Measurements from ENCODE around the gene ZBTB47. TPM values are rescaled to one million over a fixed set of nuclear protein-coding genes. Genes with fewer than 3 reads are reported as not detected.
A peak's percentile ranks its signal among the peaks of the same experiment; 100 is the strongest.

Gene ZBTB47
- total RNA-seq, 1 donor from 2014 or later, result 118 TPM

DNA sequence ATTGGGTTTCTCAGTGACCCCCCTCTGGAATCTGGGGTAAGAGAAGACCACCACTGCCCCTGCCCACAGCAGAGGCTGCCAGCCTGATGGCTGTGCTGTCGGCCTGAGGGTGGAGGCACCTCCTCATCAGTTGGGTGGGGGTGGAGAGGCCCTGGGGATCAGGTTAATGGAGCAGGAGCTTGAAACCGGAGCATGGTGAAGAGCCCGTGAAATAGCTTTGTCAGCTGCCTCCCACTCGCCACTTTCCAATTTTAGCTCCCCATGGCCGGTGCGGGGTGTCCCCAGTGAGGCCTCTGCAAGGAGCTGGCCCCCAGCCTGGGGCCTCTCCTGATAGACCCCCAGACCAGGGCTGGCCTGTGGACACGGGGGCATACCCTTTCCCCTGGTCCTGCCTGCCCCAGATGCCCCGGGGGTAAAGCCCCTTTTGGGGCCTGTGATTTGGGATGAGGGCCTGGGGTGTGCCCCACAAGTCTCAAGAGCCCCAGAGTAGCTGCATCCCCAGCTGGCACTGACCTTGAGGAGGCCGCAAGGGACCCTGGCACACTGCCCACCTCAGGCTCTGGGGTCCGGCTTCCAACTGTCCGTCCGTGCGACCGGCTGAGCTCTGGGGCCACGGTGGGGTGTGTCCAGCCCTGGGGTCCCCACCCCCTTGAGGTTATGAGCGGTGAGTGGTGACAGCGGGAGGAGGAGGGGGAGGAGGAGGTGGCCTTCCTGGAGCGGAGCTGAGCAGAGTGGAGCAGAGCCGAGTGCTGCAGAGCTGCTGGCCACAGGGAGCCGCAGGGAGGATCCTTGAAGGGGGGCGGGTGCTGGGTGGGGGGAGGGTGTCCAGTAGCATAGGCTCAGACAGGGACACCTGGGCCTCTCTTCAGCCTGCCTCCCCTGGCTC lies 48.8 kb downstream of the ZBTB47 start, which contains the start of gene HHATL:
Gene HHATL, minus strand, starts transcription at position 733 of the 886 bp plus-strand sequence. CDS start 1,972 bp downstream, outside the sequence.
- peaks cover 13% of the 10 kb centered on the region for H3K27me3 ChIP-seq (ENCODE audit: low read depth)
- no peaks in the 10 kb centered on the region for H3K36me3 ChIP-seq
- peak within 1 kb of the TSS; percentile 98 for H3K27ac ChIP-seq (replicated peaks)
- peak within 1 kb of the TSS; percentile 67 for H3K4me3 ChIP-seq
- intact Hi-C loops (cut with micrococcal nuclease), result no loop called here
- no peaks in the 10 kb centered on the region for H3K9me3 ChIP-seq (replicated peaks)
- TF ChIP-seq CTCF (IDR thresholded peaks at IDR 0.05; ENCODE audit: borderline replicate concordance), result no peak
- peak; percentile 81 for DNase-seq
- peaks cover 65% of the 10 kb centered on the region for H3K4me1 ChIP-seq

GRCh38 chr3:42702982-42703694 lies 49.6 kb downstream of the ZBTB47 start:
- TF ChIP-seq CTCF (IDR thresholded peaks at IDR 0.05; ENCODE audit: borderline replicate concordance), result no peak
- Histone ChIP-seq H3K9me3 (replicated peaks) (no peaks in the 10 kb centered on the region), H3K4me3 (peak overlapping the region; percentile 36), H3K4me1 (peaks cover 57% of the 10 kb centered on the region), H3K36me3 (no peaks in the 10 kb centered on the region), H3K27me3 (ENCODE audit: low read depth) (peaks cover 13% of the 10 kb centered on the region), H3K27ac (replicated peaks) (peak overlapping the region; percentile 98)
- no peak for DNase-seq
- intact Hi-C loops (cut with micrococcal nuclease), result no loop called here

- DNase-seq, result no peak
- Histone ChIP-seq H3K4me1 (peaks cover 52% of the 10 kb centered on the region), H3K27ac (replicated peaks) (peak overlapping the region; percentile 98), H3K9me3 (replicated peaks) (no peaks in the 10 kb centered on the region), H3K27me3 (ENCODE audit: low read depth) (peaks cover 13% of the 10 kb centered on the region), H3K4me3 (no peak overlapping the region), H3K36me3 (no peaks in the 10 kb centered on the region)
- intact Hi-C loops (cut with micrococcal nuclease), result no loop called here
- no peak for TF ChIP-seq CTCF (IDR thresholded peaks at IDR 0.05; ENCODE audit: borderline replicate concordance)
These were observed 50.2 kb downstream of the ZBTB47 start for GRCh38 chr3:42703695-42704025.

DNA sequence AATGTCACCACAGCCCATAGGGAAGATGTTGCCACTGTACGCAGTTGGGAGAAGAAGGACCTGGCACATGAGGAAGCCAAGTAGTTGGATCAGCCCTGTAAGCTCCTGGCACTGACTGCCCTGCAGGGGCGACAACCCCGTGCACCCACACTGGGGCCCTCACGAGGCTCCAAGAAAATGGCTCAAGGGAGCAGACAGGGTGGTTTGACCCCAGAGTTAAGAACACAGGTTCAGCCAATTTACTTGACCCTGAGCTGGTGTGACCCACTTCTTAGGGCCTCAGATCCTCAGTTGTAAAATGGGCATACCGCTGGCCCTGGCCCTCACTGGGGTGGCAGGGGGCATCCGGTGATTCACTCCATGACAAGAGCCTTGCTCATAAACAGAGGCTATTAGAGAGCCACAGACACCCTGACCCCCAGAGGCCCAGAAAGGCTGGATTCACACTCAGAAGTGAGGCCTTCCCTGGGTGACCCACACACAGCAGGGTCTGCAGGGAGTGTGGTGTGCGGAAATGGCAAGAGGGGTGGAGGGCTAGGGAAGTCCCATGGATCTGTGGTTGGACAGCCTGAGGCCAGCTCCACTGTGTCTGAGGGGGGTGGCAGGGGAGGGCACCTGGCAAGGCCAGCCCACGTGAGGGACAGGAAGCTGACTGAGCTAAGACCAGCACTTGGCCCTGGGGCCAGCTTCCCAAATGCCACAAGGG lies 50.8 kb downstream of the ZBTB47 start:
- intact Hi-C loops (cut with micrococcal nuclease), result no loop called here
- no peak for DNase-seq
- peaks cover 45% of the 10 kb centered on the region for H3K4me1 ChIP-seq
- peaks cover 13% of the 10 kb centered on the region for H3K27me3 ChIP-seq (ENCODE audit: low read depth)
- no peaks in the 10 kb centered on the region for H3K36me3 ChIP-seq
- H3K9me3 ChIP-seq (replicated peaks), result no peaks in the 10 kb centered on the region
- no peak for TF ChIP-seq CTCF (IDR thresholded peaks at IDR 0.05; ENCODE audit: borderline replicate concordance)
- no peak overlapping the region for H3K4me3 ChIP-seq
- peak overlapping the region; percentile 98 for H3K27ac ChIP-seq (replicated peaks)

- H3K27ac ChIP-seq (replicated peaks), result peak overlapping the region; percentile 98
- peaks cover 41% of the 10 kb centered on the region for H3K4me1 ChIP-seq
- H3K36me3 ChIP-seq, result no peaks in the 10 kb centered on the region
- DNase-seq, result no peak
- no peak for TF ChIP-seq CTCF (IDR thresholded peaks at IDR 0.05; ENCODE audit: borderline replicate concordance)
- no peak overlapping the region for H3K4me3 ChIP-seq
- peaks cover 13% of the 10 kb centered on the region for H3K27me3 ChIP-seq (ENCODE audit: low read depth)
- H3K9me3 ChIP-seq (replicated peaks), result no peaks in the 10 kb centered on the region
- intact Hi-C loops (cut with micrococcal nuclease), result no loop called here
These were observed 51.7 kb downstream of the ZBTB47 start for GRCh38 chr3:42705058-42705767.
